A549 treated with DMSO at 1 μM for 4 hours (cell line): ENCODE measurements around the gene ESYT3. TPM values are rescaled to one million over a fixed set of nuclear protein-coding genes. Genes with fewer than 3 reads are reported as not detected.

Experiments
- total RNA-seq: library from RNA; stranded (reverse); fragments of 200-300 nt; extraction: Qiagen RNA extraction; gene quantifications from 5 replicates; pipeline ENCODE4 v1.2.3, GENCODE V29; 2022; ENCODE audit warnings: low read depth

The ESYT3 gene
- total RNA-seq = 0.56 to 1.0 TPM (median 0.78 TPM) in 5 replicates

GRCh38 chr3:138434276-138434874 lies at the start of gene ESYT3:
Gene ESYT3, plus strand, starts transcription at chr3:138434616. Its CDS starts 183 bp downstream, at chr3:138434799.

Other genes with a start within 250 kb of the ESYT3 start
- gene ARMC8, start 247.3 kb upstream of the ESYT3 start, total RNA-seq = 20.2 to 27.4 TPM (median 24.9 TPM) in 5 replicates
- not detected in 5 replicates for gene NME9, start 104.8 kb upstream of the ESYT3 start, total RNA-seq
- gene MRAS, start 86.0 kb upstream of the ESYT3 start, total RNA-seq = 8.0 to 12.1 TPM (median 10.5 TPM) in 5 replicates
- 5.7 to 7.4 TPM (median 6.4 TPM) in 5 replicates for gene CEP70, start 159.6 kb downstream of the ESYT3 start, total RNA-seq
- 17.0 to 20.4 TPM (median 18.9 TPM) in 5 replicates for gene FAIM, start 174.2 kb downstream of the ESYT3 start, total RNA-seq